Left colon (tissue), 2 donors: ENCODE data around the gene ERICH3. TPM values are rescaled to one million over a fixed set of nuclear protein-coding genes. Genes with fewer than 3 reads are reported as not detected.

Experiments
- ATAC-seq: fragments of 200-7000 bp; cut with Tn5 transposase; one replicate; pipeline ENCODE4 v1.9.1; 2020; ENCODE audit warnings: mild to moderate bottlenecking, moderate library complexity
- DNase-seq, 2 donors: peaks; one replicate each; pipeline ENCODE4 v3.0.0-alpha.2; 2020
- intact Hi-C, 2 donors: fragments of 100-400 bp; cut with DNase I in 1 of 2; cut with micrococcal nuclease in 1 of 2; formaldehyde crosslinking; loops; one replicate each; pipeline versions ENCODE4 v1.11.2 to v1.14.0; 2022; cut with DNase I, micrococcal nuclease
- total RNA-seq, 2 donors: library from RNA; stranded (reverse); fragmentation: NEBNext Ultra II Directional; extraction: Animal tissue kit (Norgen Biotek cat#: 25700); gene quantifications; one replicate each; pipeline ENCODE4 v1.2.1, GENCODE V29; 2021
- donor health status: DM: no; HTN: no; CAD: no.
- donor health status: DM: yes; HTN: yes; CAD: no.

The ERICH3 gene
- total RNA-seq, 2 donors from 2014 or later = 0.11 TPM; not detected in 1

DNA sequence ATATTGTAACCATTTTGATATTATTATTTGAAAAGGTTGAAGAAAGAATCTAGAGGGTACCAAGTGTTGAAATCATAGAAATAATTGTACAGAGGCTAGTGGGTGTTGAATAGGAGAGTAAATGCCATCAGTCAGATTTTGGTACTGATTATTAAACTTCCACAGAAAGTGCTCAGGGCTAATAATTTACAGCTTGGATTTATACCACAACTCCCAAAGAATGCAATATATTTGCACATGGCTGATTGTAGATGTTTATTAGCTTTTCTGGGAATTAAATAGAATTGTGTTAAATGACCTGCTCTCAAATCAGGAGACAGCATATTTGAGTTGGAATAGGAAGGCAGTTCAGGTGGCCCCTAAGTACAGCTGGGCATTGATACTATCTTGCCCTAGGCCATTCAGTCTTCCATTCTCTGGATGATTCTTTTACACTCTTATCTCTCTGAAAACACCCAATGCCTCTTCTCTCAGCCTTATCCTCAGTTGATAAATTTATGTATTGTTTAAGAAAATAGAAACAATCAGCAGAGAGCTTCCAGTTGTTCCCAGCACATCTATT lies 63.7 kb downstream of the ERICH3 start:
- DNase-seq (no peak), ATAC-seq (no peak)
- intact Hi-C loops = no loop called here

DNA sequence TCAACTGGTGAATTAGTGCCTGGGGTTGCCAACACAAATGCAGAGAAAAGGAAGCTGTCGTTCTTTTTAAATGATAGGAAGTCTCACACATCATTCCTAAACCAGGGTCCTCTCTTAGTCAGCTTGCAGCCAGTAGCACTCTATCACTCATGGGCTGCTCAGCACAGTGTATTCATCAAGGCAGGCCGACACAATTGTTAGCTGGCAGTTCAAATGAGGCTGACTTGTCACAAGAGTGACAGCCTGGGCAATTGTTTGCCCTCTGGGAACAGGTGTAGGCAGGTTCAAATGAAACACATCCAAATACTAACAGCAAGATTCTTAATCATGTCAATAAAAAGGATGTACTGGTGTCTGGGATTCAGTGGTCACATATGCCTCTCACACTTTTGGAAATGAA lies 76.9 kb downstream of the ERICH3 start:
- intact Hi-C loops = no loop called here
- no peak for ATAC-seq
- DNase-seq = no peak

DNA sequence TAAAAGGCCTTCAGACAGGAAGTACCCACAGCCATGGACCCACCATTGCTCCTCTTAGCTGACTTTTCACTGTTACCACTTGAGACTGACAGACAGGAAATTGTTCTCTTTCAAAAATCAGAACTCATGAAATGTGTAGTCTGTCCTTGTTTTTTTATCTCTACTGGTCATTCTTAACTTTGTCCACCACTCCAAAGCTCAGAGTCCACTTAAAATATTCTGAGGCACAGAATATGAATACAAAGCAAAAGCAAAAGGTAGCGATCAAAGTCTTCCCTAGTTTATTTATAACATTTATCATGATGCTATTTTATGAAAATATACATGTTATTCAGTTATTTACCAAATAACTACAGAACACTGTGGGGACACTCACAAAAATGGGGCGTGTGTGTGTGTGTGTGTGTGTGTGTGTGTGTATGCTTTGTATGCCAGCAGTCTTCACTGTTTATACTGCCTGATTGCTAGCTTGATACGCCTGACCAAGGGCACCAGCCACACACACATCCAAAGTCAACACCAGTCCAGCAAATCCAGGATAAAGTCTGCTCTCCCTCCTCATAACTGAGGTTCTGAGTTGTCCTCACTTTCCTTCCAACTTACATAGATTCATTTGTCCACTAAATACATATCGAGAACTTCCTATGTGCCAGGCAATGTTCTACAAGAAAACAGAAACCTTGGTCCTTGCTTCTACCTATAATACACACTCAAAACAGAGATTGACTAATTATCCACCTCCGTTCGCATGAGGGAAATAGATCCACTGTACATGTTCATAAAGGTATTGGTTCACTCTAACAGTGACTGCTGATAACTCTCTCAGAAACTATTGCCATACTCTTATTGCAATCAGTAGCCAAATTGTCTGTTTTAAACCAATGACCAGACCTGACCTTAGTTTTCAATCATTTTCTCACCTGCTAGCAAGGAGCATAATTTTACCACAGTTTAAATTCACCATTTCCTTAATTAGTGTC lies 79.4 kb downstream of the ERICH3 start:
- intact Hi-C loops = no loop called here
- no peak for DNase-seq
- no peak for ATAC-seq

DNA sequence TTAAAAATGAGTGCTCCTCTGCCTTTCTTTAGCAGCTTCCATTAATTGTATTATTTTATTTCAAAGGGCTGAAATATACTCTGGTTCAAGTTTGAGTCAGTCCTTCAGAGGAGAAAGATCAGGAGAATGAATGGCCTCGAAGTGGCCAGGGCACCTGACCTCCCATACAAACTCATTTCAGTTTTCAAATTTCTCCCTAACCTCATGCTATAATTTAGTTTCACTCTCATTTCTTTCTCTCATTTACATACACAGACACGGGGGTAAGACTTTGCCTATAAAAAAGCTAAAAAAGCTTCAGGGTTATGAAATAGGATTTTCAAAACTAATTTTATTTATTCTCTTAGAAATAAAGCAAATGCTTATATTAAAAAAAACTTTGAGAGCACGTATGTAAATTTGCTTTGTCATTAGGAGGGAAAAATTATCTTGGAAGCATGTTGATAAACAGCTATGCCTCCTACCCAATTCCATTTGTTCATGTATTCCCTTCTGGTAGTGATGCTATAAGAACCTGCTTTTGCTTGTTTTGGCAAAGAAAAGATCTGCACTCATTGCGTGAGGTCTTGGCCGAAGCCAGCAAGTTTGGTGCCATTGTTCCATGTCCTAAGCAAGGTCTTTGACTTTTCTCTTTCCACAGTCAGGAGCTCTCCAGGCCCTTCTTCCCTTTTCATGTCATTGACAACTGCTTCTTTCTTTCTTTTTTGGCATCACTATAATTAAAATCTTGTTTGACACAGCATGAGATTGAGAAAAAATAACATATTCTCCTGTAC lies 80.8 kb downstream of the ERICH3 start:
- intact Hi-C loops = no loop called here
- DNase-seq (no peak), ATAC-seq (no peak)

DNA sequence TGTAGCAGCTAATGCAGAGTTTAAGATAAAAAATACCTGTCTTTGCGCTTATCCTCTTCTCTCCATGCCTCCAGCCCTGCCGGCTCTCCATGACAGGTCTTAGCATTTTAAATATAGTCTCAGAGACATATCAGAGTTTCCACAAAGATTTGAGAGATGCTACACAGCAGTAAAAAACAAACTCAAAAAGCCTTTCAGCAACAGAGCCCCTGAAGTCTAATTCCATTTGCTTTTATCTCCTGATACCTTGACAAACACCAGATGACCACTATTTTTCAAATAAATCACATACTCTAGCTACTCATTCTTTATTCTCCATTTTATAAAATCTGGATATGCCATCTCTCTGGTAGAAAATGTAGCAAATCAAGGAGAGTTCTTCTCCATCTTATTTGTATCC lies 81.6 kb downstream of the ERICH3 start:
- ATAC-seq = no peak

DNA sequence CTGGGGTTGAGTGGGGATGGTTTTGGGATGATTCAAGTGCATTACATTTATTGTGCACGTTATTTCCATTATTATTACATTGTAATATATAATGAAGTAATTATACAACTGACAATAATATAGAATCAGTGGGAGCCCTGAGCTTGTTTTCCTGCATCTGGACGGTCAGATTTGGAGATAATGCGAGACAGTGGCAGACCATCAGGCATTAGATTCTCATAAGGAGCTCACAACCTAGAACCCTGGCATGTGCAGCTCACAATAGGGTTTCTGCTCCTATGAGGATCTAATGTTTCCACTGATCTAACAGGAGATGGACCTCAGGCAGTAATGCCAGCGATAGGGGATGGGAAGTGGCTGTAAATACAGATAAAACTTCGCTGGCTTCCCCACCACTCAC lies 83.3 kb downstream of the ERICH3 start:
- intact Hi-C loops = no loop called here
- no peak for DNase-seq
- no peak for ATAC-seq

More for the DNA sequence above, 81.6 kb downstream of the ERICH3 start:
- no peak for DNase-seq
- intact Hi-C loops = no loop called here

DNA sequence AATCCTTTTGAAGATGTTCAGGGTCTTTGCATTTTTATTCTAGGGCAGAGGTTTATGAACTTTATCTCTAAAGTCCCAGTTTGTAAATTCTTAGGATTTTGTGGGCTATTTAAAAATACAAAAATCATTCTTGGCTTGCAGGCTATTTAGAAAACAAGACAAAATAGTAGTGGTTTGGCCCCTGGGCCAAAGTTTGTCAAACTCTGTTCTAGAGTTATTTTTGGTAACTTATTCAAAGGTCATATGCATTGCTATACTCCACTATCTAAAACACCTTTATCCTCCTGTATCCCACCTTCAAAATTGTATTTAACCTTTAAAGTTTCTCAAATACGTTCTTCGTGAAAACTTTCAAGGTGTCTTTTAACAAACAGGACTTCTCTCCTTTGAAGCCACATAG lies 85.7 kb downstream of the ERICH3 start:
- ATAC-seq = no peak
- no peak for DNase-seq

DNA sequence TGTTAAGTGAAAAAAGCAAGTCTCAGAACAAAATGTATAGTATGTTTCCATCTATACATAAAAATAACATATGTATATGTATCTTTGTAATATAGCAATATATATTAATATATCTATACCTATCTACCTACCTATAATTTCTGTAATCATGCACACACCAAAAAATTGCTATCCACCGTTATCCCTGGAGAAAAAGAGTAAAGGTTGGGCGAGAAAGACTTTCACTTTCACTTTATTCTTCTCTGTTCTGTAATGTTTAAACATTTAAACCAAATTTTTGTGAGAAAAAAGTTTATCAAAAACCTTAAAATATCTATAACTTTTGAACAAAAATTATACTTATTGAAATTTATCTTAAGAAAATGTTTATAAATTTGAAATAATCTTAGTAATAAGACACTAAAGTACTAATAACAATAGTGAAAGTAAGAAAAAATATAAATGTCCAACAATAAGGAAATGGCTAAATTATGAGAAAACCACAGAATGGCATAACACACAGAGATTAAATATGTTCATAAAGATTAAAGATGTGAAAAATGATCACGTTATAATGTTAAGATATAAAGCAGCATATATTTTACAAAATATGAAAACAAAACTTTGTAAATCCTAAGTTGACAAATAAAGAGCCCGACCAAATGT lies 87.2 kb downstream of the ERICH3 start:
- DNase-seq = no peak
- intact Hi-C loops = no loop called here
- no peak for ATAC-seq

More for the DNA sequence above, 85.7 kb downstream of the ERICH3 start:
- intact Hi-C loops = no loop called here

DNA sequence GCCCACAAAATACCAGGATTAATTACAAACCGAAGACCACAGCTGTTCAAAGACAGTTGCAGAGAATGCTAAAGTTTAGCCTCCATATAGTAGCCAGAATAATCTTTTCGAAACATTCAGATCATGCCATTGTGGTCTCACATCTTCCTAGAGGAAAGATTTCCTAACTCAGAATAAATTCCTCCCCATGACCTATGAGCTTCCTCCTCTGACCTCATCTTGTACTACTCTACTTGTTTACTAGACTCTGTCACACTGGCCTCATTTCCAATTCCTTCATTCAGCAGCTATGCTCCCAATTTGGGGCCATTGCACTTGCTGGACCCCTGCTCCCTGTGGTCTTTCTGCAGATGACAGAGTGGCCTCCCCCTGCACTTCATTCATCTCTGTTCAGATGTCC lies 89.4 kb downstream of the ERICH3 start:
- no peak for DNase-seq
- intact Hi-C loops = no loop called here
- ATAC-seq = no peak

DNA sequence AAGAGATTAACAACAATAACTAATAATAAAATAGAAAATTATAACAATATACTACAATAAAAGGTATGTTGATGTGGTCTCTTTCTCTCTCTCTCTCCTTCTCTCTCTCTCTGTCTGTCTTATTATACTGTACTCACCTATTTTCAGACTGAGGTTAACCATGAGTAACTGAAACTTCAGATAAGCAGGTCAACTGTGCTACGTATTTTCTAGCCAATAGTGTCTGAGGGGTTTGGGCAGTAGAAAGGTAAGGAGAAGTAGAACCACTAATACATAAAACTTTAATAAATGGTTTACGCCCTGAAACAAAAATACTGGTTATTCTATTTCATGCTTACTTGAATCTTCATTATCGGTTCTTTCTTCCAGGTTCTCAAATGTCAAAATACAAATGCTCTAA lies 90.2 kb downstream of the ERICH3 start:
- ATAC-seq (no peak), DNase-seq (no peak)
- intact Hi-C loops = no loop called here

DNA sequence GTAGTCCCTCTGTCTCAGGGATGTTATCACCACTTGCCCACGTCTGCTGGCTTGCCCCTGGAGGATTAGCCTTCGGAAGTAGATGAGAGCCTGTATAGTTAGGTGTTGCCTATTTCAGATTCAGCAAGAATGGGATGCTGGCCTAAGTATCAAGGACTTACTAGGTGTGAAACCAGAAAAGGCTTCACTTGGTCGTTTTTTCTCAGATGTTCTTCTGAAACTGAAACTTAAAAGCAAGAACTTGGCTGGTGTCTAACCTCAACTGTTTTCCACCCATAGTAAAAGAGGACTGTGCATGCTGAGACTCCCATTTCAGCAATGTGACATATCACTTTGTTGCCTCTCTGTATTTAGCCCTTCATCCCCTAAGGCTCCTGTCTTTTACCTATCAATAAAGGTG lies 94.2 kb downstream of the ERICH3 start:
- intact Hi-C loops = no loop called here
- ATAC-seq (no peak), DNase-seq (no peak)

DNA sequence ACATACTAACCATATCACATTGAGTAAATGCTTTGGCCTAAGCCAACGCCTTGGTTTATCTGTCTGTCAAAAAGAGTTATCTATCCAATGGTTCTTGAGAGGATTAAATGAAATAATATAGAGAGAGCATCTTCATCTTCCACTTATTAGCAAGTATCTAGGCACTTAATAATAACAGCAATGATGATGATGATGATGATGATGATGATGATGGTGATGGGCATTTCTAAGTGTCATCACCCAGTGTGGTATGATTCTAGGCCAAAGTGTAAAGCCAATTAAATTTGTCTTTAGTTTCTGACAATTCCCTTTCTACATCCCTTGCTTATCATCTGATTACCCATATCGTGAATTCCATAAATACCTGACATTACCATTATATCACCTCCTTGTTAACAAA lies 95.5 kb downstream of the ERICH3 start:
- no peak for ATAC-seq
- intact Hi-C loops = no loop called here
- DNase-seq = no peak

DNA sequence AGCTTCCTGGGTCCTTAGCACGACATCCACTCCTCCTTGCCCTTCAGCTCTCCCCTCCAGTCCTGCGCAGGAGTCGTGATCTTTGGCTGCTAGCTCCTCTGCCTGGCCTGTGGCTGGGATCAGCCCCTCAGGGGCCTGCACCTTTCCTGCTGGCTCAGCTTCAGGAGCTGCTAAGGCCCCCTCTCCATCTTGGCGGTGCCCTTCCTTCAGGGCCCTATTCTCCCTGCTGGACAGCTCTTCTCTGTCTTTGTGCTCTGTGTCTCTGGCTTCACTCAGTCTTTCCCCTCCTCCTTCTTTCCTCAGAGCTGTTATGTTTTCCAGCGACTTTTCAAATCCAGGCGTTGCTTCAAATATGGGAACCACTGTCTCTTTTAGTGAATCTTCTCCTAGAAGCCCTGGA lies 101.7 kb downstream of the ERICH3 start:
- no peak for DNase-seq
- intact Hi-C loops = no loop called here
- no peak for ATAC-seq

DNA sequence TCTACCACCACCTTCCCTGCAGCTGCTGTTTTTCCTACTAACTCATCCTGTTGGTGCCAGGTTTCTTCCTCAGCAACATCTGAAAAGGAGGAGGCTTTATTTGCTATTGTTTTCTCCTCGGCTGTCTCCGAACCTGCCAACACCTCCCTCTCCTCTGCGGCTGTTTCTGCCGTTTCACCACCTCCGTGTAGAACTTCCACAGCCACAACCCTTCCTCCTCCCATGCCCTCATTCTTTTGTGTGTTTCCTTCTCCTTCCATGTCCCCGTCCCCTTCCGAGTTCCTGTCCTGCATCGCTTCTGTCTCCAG lies 102.1 kb downstream of the ERICH3 start:
- ATAC-seq (no peak), DNase-seq (no peak)
- intact Hi-C loops = no loop called here

DNA sequence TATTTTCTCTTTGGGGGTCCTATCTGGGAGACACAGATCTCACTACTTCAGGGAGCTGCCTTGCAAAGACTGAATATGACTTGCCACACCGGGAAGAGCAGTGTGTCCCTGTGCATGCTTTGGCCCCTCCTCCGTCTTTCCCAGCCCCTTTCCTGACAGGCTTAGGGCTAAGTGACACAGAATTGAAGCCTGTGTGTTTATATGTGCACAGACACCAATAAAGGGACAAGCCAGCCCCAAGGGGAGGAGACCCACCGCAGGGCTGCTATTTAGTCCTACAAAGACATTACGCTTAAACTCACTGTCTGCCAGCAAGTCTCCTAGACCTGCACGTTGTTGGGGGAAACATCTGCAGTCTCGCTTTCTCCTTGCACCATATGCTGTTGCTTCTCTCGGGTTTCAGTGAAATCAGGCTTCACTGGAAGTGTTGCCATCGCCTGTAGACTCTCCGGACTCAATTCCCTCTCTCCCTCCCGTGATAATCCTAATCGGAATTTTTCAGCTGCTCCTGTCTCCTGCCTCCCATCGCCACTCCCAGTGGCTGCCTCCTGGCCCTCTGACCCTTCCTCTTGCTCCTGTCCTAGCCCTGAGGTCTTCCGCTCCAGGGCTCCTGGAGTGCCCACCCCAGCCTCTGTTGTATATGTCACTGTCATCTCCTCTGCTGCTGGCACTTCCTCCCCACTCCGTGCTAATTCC lies 102.6 kb downstream of the ERICH3 start:
- DNase-seq (no peak), ATAC-seq (no peak)
- intact Hi-C loops = no loop called here

DNA sequence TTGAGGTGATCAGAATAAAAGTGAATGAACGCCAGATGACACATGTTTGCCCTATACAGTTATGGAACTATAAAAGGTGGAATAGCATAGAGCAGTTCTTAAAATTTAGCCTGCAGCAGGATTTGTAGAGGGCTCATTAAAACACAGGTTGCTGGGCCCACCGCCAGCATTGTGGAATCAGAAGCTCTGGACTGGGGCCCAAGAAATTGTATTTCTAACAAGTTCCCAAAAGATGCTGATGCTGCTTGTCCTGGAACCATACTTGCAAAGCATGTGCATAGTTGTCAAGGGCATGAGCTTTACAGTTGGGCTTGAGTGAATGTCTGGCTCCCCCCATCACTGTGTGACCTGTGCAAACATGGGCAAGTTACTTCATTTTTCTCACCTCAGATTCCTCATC lies 123.7 kb downstream of the ERICH3 start:
- no peak for ATAC-seq

DNA sequence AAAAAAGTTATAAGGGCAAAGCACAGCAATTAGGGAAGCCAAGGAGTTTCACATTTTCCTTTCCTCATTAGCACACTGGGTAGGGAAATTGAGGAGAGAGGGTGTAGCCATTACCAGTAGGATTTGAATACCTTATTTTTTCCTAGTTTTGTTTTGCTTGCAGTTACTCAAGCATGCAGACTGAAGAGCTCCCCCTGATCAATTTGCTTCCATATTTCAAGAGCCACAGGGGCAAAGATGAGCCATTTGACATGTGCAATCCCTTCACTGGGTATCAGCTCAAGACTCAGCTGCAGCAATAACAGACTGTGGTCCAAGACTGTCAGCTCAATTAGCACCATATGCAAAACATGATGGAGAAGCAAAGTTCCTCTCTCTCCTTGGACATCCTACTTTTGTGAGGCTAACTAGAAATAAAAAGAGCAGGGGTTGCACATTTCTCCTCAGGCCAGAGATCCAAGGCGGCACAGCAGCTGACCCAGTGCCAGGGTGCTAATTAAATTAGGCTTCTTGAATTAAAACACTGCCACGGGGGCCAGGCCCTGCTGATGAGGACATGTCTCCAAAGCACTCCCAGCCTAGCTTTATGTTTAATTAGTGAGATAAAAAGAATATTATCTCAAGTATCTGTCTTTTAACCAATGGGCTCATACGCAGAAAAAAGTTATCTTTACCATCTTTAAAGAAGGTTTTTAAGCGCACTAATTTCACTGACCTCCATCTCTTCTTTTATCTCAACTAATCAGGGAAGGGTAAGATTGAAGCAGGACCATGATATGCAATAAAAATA lies 124.4 kb downstream of the ERICH3 start:
- no peak for ATAC-seq
- DNase-seq = no peak
- intact Hi-C loops = no loop called here

More for the DNA sequence above, 123.7 kb downstream of the ERICH3 start:
- DNase-seq = no peak
- intact Hi-C loops = no loop called here

DNA sequence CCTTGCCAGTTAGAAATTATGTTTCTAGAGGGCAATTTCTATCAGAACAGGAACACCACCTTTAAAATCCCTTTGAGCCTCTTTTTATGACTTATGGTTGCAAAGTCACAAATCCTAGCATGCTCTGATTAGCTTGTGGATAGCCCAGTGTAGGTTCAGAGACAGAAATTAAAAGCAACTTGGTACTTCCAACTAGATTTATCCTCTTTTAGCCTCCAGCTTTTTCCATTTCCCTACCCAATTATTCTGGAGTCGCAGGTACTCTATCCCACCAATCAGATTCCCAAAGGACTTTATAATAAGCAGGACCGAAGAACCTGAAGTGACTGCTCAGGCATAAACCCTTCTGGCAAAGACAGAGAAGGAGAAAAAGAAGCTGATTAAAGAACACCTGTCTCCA lies 127.8 kb downstream of the ERICH3 start:
- ATAC-seq (no peak), DNase-seq (no peak)
- intact Hi-C loops = no loop called here
